ENCODE measurements around the gene PDIA5.
"Not testable (repeated sequence)": the region's sequence is repeated elsewhere in the genome, so short reads cannot be mapped to it uniquely, and the experiment has no call there.

The PDIA5 gene

DNA sequence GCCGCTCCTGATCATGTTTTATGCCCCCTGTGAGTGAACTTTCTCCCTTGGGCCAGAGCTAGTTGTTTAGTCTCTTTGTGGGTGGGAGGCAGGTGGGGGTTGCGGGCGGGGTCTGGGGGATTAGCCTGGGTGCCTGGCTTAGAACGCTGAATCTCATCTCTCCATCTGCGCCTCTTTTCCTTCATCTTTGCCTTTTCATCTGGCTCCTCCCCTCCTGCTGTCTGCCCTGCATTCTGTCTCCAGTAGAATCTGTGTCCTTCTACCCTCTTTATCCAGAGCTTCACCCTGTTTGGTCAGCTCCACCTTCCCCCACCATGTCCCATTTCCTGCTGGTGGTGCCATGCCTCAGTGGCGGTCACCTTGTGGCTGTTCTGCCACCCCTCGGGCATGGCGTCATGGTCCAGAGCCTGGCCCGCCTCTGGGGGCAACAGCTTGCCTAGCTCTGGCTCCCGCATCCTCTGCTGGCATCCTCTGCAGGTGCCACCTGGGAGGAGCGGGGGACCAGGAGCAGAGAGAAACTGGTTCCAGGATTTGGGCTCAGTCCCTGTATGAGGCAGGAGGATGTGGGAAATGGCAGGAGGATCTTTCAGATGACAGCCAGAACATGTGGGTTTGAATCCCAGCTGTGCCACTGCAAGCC lies 44.3 kb downstream of the PDIA5 start:
- H3K4me1 ChIP-seq (ENCODE audit: insufficient read depth, low read length), result 0 out of 2 replicates have a peak, but pooled peaks cover 3% of the 10 kb centered on the region
- H3K27ac ChIP-seq (ENCODE audit: low read depth, low read length), result no peak overlapping the region
- no peak overlapping the region for H3K4me3 ChIP-seq (ENCODE audit: low read length)
- H3K36me3 ChIP-seq (ENCODE audit: insufficient read depth, low read length), result peaks cover 60% of the 10 kb centered on the region
- no peaks in the 10 kb centered on the region for H3K27me3 ChIP-seq (ENCODE audit: insufficient read depth, low read length)
- no peaks in the 10 kb centered on the region for H3K9me3 ChIP-seq (ENCODE audit: insufficient read depth, low read depth, low read length)
- no peak overlapping the region for H3K9ac ChIP-seq (ENCODE audit: low read depth, low read length)
- 92% methylated on average over 11 of the region's 11 CpGs for WGBS

DNA sequence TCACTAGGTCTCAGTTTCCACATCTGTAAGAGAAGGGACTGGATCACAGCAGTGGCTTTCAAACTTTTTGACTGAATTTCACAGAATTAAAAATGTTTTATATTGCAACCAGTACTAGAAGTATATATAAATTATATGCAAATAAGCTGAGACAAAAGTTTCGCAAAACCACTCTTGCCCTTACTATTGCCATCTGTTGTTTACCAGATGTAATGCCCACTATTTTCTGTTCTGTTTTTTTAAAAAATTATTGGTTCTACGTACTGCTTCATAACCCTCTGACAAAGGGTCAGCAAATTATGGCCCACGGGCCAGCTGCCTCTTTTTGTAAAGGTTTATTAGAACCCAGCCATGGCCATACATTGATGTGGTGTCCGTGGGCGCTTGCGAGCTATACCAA lies 44.8 kb downstream of the PDIA5 start:
- no peaks in the 10 kb centered on the region for H3K9me3 ChIP-seq (ENCODE audit: insufficient read depth, low read depth, low read length)
- peaks cover 60% of the 10 kb centered on the region for H3K36me3 ChIP-seq (ENCODE audit: insufficient read depth, low read length)
- H3K27ac ChIP-seq (ENCODE audit: low read depth, low read length), result no peak overlapping the region
- no peak overlapping the region for H3K4me3 ChIP-seq (ENCODE audit: low read length)
- H3K4me1 ChIP-seq (ENCODE audit: insufficient read depth, low read length), result 0 out of 2 replicates have a peak, but pooled peaks cover 3% of the 10 kb centered on the region
- no peak overlapping the region for H3K9ac ChIP-seq (ENCODE audit: low read depth, low read length)
- WGBS, result 98% methylated on average over 6 of the region's 6 CpGs
- H3K27me3 ChIP-seq (ENCODE audit: insufficient read depth, low read length), result no peaks in the 10 kb centered on the region

DNA sequence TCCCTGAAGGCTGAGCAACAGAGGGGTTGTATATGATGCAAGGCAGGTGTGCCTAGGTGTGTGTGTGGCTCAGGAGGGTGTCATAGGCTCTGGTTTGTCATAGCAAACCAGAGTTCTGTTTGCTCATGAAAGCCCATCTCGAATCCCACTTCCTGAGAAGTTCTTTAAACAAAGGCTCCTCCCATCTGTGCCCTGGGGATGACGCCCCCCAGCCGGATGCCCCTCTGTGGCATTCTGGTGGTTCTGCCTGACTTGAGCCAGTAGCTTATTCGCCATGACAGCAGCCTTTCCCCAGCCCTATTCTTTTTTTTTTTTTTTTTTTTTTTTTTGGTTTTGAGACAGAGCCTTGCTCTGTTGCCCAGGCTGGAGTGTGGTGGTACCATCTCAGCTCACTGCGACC lies 45.4 kb downstream of the PDIA5 start:
- 95% methylated on average over 5 of the region's 5 CpGs for WGBS
- Histone ChIP-seq H3K27ac (ENCODE audit: low read depth, low read length) (no peak overlapping the region), H3K36me3 (ENCODE audit: insufficient read depth, low read length) (peaks cover 59% of the 10 kb centered on the region), H3K9ac (ENCODE audit: low read depth, low read length) (no peak overlapping the region), H3K4me1 (ENCODE audit: insufficient read depth, low read length) (0 out of 2 replicates have a peak, but pooled peaks cover 3% of the 10 kb centered on the region), H3K9me3 (ENCODE audit: insufficient read depth, low read depth, low read length) (no peaks in the 10 kb centered on the region), H3K27me3 (ENCODE audit: insufficient read depth, low read length) (no peaks in the 10 kb centered on the region), H3K4me3 (ENCODE audit: low read length) (no peak overlapping the region)

DNA sequence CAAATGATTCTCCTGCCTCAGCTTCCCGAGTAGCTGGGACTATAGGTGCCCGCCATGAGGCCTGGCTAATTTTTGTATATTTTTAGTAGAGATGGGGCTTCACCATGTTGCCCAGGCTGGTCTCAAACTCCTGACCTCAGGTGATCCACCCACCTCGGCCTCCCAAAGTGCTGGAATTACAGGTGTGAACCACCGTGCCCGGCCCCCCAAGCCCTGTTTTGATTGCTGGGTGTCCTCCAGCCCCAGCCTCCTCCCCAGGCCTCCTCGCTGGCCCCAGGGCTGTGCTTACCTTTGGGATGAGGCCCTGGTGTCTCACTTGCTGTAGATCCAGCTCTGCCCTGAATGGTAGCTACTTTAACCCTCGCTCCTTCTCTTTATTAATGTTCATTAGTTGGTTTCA lies 45.8 kb downstream of the PDIA5 start:
- H3K4me3 ChIP-seq (ENCODE audit: low read length); H3K27me3 ChIP-seq (ENCODE audit: insufficient read depth, low read length); H3K4me1 ChIP-seq (ENCODE audit: insufficient read depth, low read length); H3K9me3 ChIP-seq (ENCODE audit: insufficient read depth, low read depth, low read length); H3K9ac ChIP-seq (ENCODE audit: low read depth, low read length); H3K27ac ChIP-seq (ENCODE audit: low read depth, low read length): not testable (repeated sequence)
- WGBS, result 95% methylated on average over 7 of the region's 7 CpGs
- H3K36me3 ChIP-seq (ENCODE audit: insufficient read depth, low read length), result peaks cover 57% of the 10 kb centered on the region

DNA sequence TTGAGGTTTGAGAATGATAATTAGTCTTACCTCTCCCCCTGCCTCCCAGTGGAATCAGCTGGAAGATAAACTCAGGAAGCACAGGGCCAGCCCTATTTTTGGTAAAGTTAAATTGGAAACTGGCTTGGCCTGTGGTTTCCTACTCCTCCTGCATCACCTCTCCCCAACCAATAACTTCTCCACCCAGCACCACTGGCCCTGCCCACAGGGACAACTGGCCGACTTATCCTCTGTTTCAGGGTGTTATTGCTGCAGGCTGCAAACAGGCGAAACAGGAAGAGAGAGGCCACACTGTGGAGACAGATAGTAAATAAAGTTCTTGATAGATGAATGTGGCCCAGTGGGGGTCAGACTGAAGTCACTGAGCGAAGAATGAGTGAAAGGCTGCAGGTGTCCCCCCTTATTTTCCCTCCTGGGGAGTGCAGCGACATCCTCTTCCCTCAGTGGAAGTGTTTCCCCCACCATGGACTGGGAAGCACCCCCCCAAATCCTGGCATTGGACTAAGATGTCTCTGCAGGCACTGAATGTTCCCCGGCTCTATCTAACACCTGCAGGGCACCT lies 47.1 kb downstream of the PDIA5 start:
- Histone ChIP-seq H3K27me3 (ENCODE audit: insufficient read depth, low read length) (no peaks in the 10 kb centered on the region), H3K4me1 (ENCODE audit: insufficient read depth, low read length) (0 out of 2 replicates have a peak, but pooled peaks cover 3% of the 10 kb centered on the region), H3K9me3 (ENCODE audit: insufficient read depth, low read depth, low read length) (no peaks in the 10 kb centered on the region), H3K36me3 (ENCODE audit: insufficient read depth, low read length) (peaks cover 62% of the 10 kb centered on the region), H3K27ac (ENCODE audit: low read depth, low read length) (no peak overlapping the region), H3K4me3 (ENCODE audit: low read length) (no peak overlapping the region), H3K9ac (ENCODE audit: low read depth, low read length) (no peak overlapping the region)
- WGBS, result 76% methylated on average over 5 of the region's 5 CpGs

DNA sequence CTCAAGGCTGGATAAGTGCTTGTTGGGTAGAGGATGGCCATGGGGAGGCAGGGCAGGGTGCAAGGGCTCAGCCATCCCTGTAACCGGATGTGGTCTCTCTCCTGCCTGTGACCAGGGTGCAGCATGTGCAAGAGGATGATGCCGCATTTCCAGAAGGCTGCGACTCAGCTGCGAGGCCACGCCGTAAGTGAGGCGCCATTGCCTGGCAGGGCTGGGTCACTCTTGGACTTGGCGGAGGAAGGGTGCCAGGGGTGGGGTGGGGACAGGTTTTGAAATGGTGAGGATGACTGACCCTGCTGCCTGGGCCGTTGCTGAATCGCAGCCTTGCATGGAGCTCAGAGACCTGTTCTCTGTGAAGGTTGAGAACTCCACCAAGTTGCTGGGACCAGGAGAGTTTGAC lies 49.3 kb downstream of the PDIA5 start:
- WGBS, result 96% methylated on average over 10 of the region's 10 CpGs
- H3K9me3 ChIP-seq (ENCODE audit: insufficient read depth, low read depth, low read length), result no peaks in the 10 kb centered on the region
- no peak overlapping the region for H3K27ac ChIP-seq (ENCODE audit: low read depth, low read length)
- H3K4me3 ChIP-seq (ENCODE audit: low read length), result no peak overlapping the region
- H3K36me3 ChIP-seq (ENCODE audit: insufficient read depth, low read length), result peaks cover 61% of the 10 kb centered on the region
- no peaks in the 10 kb centered on the region for H3K27me3 ChIP-seq (ENCODE audit: insufficient read depth, low read length)
- H3K9ac ChIP-seq (ENCODE audit: low read depth, low read length), result no peak overlapping the region
- H3K4me1 ChIP-seq (ENCODE audit: insufficient read depth, low read length), result peaks cover under 1% of the 10 kb centered on the region; the same call in 1 of the 2 replicates

DNA sequence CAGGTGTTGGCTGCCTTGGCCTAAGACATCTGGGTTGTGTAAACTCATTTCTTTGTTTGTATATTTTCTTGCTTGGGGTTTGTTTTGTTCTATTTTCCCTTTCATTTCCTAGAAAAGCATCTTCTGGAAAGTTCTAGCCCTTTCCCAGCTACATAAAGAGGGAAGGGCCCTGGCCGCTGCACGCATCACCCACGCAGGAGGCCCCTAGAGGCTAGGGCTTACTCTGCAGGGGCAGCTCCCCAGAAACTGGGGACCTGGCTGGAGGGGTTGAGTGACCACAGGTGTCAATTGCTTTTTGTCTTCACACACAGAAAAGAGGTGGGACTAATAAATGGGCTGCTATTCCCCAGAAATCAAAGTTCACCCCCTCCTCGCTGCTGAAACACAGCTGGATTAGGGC lies 52.6 kb downstream of the PDIA5 start:
- Histone ChIP-seq H3K9me3 (ENCODE audit: insufficient read depth, low read depth, low read length) (no peaks in the 10 kb centered on the region), H3K27ac (ENCODE audit: low read depth, low read length) (no peak overlapping the region), H3K4me3 (ENCODE audit: low read length) (no peak overlapping the region), H3K27me3 (ENCODE audit: insufficient read depth, low read length) (no peaks in the 10 kb centered on the region), H3K9ac (ENCODE audit: low read depth, low read length) (no peak overlapping the region), H3K4me1 (ENCODE audit: insufficient read depth, low read length) (peaks cover 7% of the 10 kb centered on the region; the same call in 1 of the 2 replicates), H3K36me3 (ENCODE audit: insufficient read depth, low read length) (peaks cover 74% of the 10 kb centered on the region)
- 96% methylated on average over 4 of the region's 4 CpGs for WGBS

DNA sequence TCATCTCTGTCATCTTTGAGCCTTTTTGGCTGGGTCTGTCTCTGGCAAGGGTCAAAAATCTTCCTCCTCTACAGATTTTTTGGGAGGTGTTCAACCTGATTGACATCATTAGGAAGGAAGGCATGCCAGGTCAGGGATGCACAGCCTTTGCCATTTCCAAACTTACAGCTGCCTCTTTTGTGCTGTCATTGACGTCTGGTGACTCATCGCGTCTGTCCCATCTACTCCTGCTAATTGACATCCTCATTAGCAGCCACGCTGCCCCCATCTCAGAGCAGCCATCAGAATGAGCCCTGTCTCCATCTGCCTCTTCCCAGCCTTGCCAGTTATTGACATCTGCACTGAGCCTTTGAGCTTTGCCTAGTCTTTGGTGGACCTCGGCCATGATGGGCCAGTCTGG lies 53.0 kb downstream of the PDIA5 start:
- Histone ChIP-seq H3K36me3 (ENCODE audit: insufficient read depth, low read length) (peaks cover 74% of the 10 kb centered on the region), H3K9me3 (ENCODE audit: insufficient read depth, low read depth, low read length) (no peaks in the 10 kb centered on the region), H3K4me3 (ENCODE audit: low read length) (no peak overlapping the region), H3K27me3 (ENCODE audit: insufficient read depth, low read length) (no peaks in the 10 kb centered on the region), H3K9ac (ENCODE audit: low read depth, low read length) (no peak overlapping the region), H3K4me1 (ENCODE audit: insufficient read depth, low read length) (peaks cover 7% of the 10 kb centered on the region; the same call in 1 of the 2 replicates), H3K27ac (ENCODE audit: low read depth, low read length) (no peak overlapping the region)
- 90% methylated on average over 5 of the region's 5 CpGs for WGBS

DNA sequence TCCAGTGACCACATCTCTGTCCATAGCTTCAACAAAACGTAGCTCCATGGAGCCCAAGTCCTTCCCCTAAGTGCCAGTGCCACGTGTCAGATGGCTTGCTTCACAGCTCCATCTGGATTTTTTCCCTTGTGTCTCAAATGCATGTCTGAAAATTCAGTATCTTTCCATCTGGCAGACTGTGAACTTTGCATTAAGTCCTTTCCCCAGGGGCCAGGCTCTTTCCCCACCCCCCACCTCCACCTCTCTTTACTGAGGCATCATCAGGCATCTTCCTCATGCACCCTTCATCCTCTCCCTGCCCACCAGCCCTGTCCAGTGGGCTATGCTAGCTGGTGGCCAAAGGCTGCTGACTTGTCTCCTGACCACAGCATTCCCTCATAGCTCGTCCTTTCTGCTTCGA lies 53.7 kb downstream of the PDIA5 start:
- Histone ChIP-seq H3K4me1 (ENCODE audit: insufficient read depth, low read length) (peaks cover 7% of the 10 kb centered on the region; the same call in 1 of the 2 replicates), H3K9ac (ENCODE audit: low read depth, low read length) (no peak overlapping the region)

DNA sequence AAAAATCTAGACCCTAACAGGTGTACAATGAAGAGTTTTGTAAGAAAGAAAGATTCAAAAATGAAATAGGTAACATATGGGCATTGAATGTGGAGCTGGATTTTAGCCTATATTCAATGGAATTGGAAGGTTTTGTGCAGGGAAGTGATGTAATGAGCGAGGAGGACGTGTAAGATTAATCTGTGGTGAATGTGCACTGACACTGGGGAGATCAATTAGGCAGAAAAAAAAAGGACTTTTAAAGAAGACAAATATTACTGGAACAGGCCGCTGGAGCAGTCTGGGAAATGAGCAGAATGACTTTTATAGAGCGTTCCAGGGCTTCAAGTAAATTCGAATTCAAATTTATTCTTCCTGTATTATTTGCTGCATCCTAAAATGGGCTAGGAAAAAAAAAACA lies 55.2 kb downstream of the PDIA5 start:
- Histone ChIP-seq H3K9ac (ENCODE audit: low read depth, low read length) (no peak overlapping the region), H3K4me3 (ENCODE audit: low read length) (no peak overlapping the region), H3K27ac (ENCODE audit: low read depth, low read length) (no peak overlapping the region), H3K4me1 (ENCODE audit: insufficient read depth, low read length) (peaks cover 13% of the 10 kb centered on the region; the same call in 1 of the 2 replicates), H3K9me3 (ENCODE audit: insufficient read depth, low read depth, low read length) (no peaks in the 10 kb centered on the region), H3K36me3 (ENCODE audit: insufficient read depth, low read length) (peaks cover 75% of the 10 kb centered on the region), H3K27me3 (ENCODE audit: insufficient read depth, low read length) (no peaks in the 10 kb centered on the region)
- 88% methylated on average over 5 of the region's 5 CpGs for WGBS

More for the DNA sequence above, 53.7 kb downstream of the PDIA5 start:
- H3K27ac ChIP-seq (ENCODE audit: low read depth, low read length), result no peak overlapping the region
- 91% methylated on average over 4 of the region's 4 CpGs for WGBS
- peaks cover 77% of the 10 kb centered on the region for H3K36me3 ChIP-seq (ENCODE audit: insufficient read depth, low read length)
- H3K4me3 ChIP-seq (ENCODE audit: low read length), result no peak overlapping the region
- no peaks in the 10 kb centered on the region for H3K27me3 ChIP-seq (ENCODE audit: insufficient read depth, low read length)
- no peaks in the 10 kb centered on the region for H3K9me3 ChIP-seq (ENCODE audit: insufficient read depth, low read depth, low read length)

DNA sequence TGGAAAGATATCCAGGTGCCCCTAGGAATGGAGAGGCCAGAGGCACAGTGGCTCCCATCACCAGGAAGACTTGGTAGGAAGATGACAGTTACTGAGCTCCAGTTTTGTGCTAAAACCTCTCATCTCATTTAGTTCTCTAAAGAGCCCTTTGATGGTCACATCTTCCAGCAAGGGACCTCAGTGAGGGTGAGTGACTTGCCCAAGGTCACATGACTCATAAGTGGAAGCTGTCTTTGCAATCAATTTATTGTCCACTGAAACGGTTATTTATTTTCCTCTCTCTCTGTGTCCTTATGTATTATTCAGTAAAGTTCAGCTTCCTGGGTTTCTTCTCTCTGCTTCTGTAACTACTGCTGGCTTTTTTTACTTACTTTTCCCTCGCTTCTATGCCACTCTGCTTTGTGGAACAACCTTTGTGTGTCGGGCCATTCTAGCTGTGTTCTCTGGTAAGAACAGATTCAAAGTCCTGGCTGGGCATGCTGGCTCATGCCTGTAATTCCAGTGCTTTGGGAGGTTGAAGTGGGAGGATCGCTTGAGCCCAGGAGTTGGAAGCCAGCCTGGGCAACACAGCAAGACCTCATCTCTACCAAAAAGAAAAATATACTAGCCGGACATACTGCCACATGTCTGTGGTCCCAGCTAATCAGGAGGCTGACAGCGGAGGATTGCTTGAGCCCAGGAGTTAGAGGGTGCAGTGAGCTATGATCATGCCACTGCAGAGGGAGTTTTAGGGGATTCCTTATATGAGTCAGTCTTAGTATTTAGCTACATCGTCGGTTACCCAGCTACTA lies 55.9 kb downstream of the PDIA5 start:
- Histone ChIP-seq H3K27me3 (ENCODE audit: insufficient read depth, low read length) (no peaks in the 10 kb centered on the region), H3K4me3 (ENCODE audit: low read length) (no peak overlapping the region), H3K4me1 (ENCODE audit: insufficient read depth, low read length) (peaks cover 13% of the 10 kb centered on the region; the same call in 1 of the 2 replicates), H3K9ac (ENCODE audit: low read depth, low read length) (no peak overlapping the region), H3K27ac (ENCODE audit: low read depth, low read length) (no peak overlapping the region), H3K36me3 (ENCODE audit: insufficient read depth, low read length) (peaks cover 75% of the 10 kb centered on the region), H3K9me3 (ENCODE audit: insufficient read depth, low read depth, low read length) (no peaks in the 10 kb centered on the region)
- WGBS, result 92% methylated on average over 8 of the region's 8 CpGs
